Activated T-cell treated with anti-CD3 and anti-CD28 coated beads, Interleukin-2, amount 50 U/mL, for 72 hours (primary cell): ENCODE results near the gene RMND5A. TPM values are rescaled to one million over a fixed set of nuclear protein-coding genes. Genes with fewer than 3 reads are reported as not detected.
A peak's percentile ranks its signal among the peaks of the same experiment; 100 is the strongest.
"Not testable (repeated sequence)": the region's sequence is repeated elsewhere in the genome, so short reads cannot be mapped to it uniquely, and the experiment has no call there.

ENCODE experiments used
- ATAC-seq, 2 donors: fragments of 150-1000 bp; cut with Tn5 transposase; replicated peaks in 1 of 2; 2 replicates each; pipeline ENCODE4 v1.10.0; 2021; ENCODE audit warnings: moderate library complexity in 2 of 2, mild to moderate bottlenecking in 1 of 2
- DNase-seq, 2 donors: peaks; one replicate each; pipeline ENCODE4 v3.0.0; 2021 to 2022; ENCODE audit warnings: mixed read lengths in 1 of 2
- H3K27ac Mint-ChIP-seq: one replicate; pipeline ENCODE4 v1.8.0; 2022; ENCODE audit warnings: mild to moderate bottlenecking, moderate library complexity, mixed read lengths
- H3K27me3 Mint-ChIP-seq: one replicate; pipeline ENCODE4 v1.8.0; 2022; ENCODE audit warnings: low read depth, mixed read lengths
- H3K36me3 Mint-ChIP-seq, 2 donors: one replicate each; pipeline ENCODE4 v1.8.0; 2022; ENCODE audit warnings: mixed read lengths in 2 of 2, mild to moderate bottlenecking in 1 of 2; ENCODE audit not compliant: insufficient read depth in 2 of 2
- H3K4me1 Mint-ChIP-seq: one replicate; pipeline ENCODE4 v1.8.0; 2022; ENCODE audit warnings: low read depth, mixed read lengths
- H3K4me3 Mint-ChIP-seq, 2 donors: one replicate each; pipeline ENCODE4 v1.8.0; 2022; ENCODE audit warnings: mild to moderate bottlenecking in 2 of 2, mixed read lengths in 2 of 2, moderate library complexity in 2 of 2
- H3K9me3 Mint-ChIP-seq, 2 donors: one replicate each; pipeline ENCODE4 v1.8.0; 2022; ENCODE audit warnings: mixed read lengths in 2 of 2
- total RNA-seq, 2 donors: library from RNA; stranded (reverse); gene quantifications; one replicate each; pipeline ENCODE4 v1.2.3, GENCODE V29; 2022

RMND5A gene
- total RNA-seq = 10 to 100 TPM; 50.6 to 51.3 TPM

GRCh38 chr2:86719637-86720539, at the start of gene RMND5A:
TSS of gene RMND5A (plus strand) at chr2:86720291. CDS start at chr2:86720668, 377 bp downstream.
- not testable (repeated sequence) for H3K9me3 Mint-ChIP-seq, H3K4me1 Mint-ChIP-seq, H3K36me3 Mint-ChIP-seq, H3K27me3 Mint-ChIP-seq
- ATAC-seq (peak; percentile 89 to 90), DNase-seq (peak; percentile 94 to 96)
- H3K27ac Mint-ChIP-seq = peak within 1 kb of the TSS; percentile 88
- peak within 1 kb of the TSS; percentile 88 to 98 for H3K4me3 Mint-ChIP-seq

- ATAC-seq (no peak), DNase-seq (no peak)
- H3K4me3 Mint-ChIP-seq = no peak overlapping the region
- peaks cover 0 to 8% of the 10 kb centered on the region in 2 donors for H3K36me3 Mint-ChIP-seq
- no peaks in the 10 kb centered on the region for H3K4me1 Mint-ChIP-seq
- no peak overlapping the region for H3K27ac Mint-ChIP-seq
- no peaks in the 10 kb centered on the region for H3K27me3 Mint-ChIP-seq
- peaks cover 1 to 8% of the 10 kb centered on the region in 2 donors for H3K9me3 Mint-ChIP-seq
Measured at GRCh38 chr2:86671337-86671981, 48.6 kb upstream of the RMND5A start.

- peaks cover 0 to 8% of the 10 kb centered on the region in 2 donors for H3K36me3 Mint-ChIP-seq
- H3K4me1 Mint-ChIP-seq = no peaks in the 10 kb centered on the region
- no peak overlapping the region for H3K4me3 Mint-ChIP-seq
- ATAC-seq (no peak), DNase-seq (no peak)
- no peaks in the 10 kb centered on the region for H3K27me3 Mint-ChIP-seq
- peaks cover 1 to 5% of the 10 kb centered on the region in 2 donors for H3K9me3 Mint-ChIP-seq
- H3K27ac Mint-ChIP-seq = no peak overlapping the region
Measured at GRCh38 chr2:86672027-86672545, 48.0 kb upstream of the RMND5A start.

GRCh38 chr2:86673011-86673410, 47.1 kb upstream of the RMND5A start:
- Mint-ChIP-seq H3K27ac (no peak overlapping the region), H3K4me1 (no peaks in the 10 kb centered on the region), H3K27me3 (no peaks in the 10 kb centered on the region), H3K9me3 (no peaks in the 10 kb centered on the region), H3K4me3 (no peak overlapping the region), H3K36me3 (no peaks in the 10 kb centered on the region)
- ATAC-seq = no peak
- DNase-seq = no peak

GRCh38 chr2:86673986-86674670, 46.0 kb upstream of the RMND5A start:
- Mint-ChIP-seq H3K27me3 (no peaks in the 10 kb centered on the region), H3K9me3 (no peaks in the 10 kb centered on the region), H3K36me3 (no peaks in the 10 kb centered on the region), H3K4me1 (no peaks in the 10 kb centered on the region), H3K4me3 (no peak overlapping the region), H3K27ac (no peak overlapping the region)
- no peak for DNase-seq
- ATAC-seq = no peak

- no peak for DNase-seq
- ATAC-seq = no peak
- Mint-ChIP-seq H3K4me3 (no peak overlapping the region), H3K4me1 (no peaks in the 10 kb centered on the region), H3K36me3 (no peaks in the 10 kb centered on the region), H3K27me3 (no peaks in the 10 kb centered on the region), H3K27ac (no peak overlapping the region), H3K9me3 (no peaks in the 10 kb centered on the region)
Measured at GRCh38 chr2:86675104-86675503, 45.0 kb upstream of the RMND5A start.

- H3K9me3 Mint-ChIP-seq = no peaks in the 10 kb centered on the region
- H3K27me3 Mint-ChIP-seq = no peaks in the 10 kb centered on the region
- ATAC-seq = no peak
- DNase-seq = no peak
- no peaks in the 10 kb centered on the region for H3K4me1 Mint-ChIP-seq
- H3K27ac Mint-ChIP-seq = no peak overlapping the region
- no peaks in the 10 kb centered on the region for H3K36me3 Mint-ChIP-seq
- no peak overlapping the region for H3K4me3 Mint-ChIP-seq
Measured at GRCh38 chr2:86675511-86676015, 44.5 kb upstream of the RMND5A start.

GRCh38 chr2:86677816-86678215, 42.3 kb upstream of the RMND5A start:
- H3K4me3 Mint-ChIP-seq = no peak overlapping the region
- H3K4me1 Mint-ChIP-seq = no peaks in the 10 kb centered on the region
- DNase-seq (no peak), ATAC-seq (no peak)
- no peak overlapping the region for H3K27ac Mint-ChIP-seq
- no peaks in the 10 kb centered on the region for H3K27me3 Mint-ChIP-seq
- H3K36me3 Mint-ChIP-seq = no peaks in the 10 kb centered on the region
- no peaks in the 10 kb centered on the region for H3K9me3 Mint-ChIP-seq

- ATAC-seq (no peak), DNase-seq (no peak)
- no peaks in the 10 kb centered on the region for H3K9me3 Mint-ChIP-seq
- H3K4me1 Mint-ChIP-seq = no peaks in the 10 kb centered on the region
- no peaks in the 10 kb centered on the region for H3K27me3 Mint-ChIP-seq
- no peak overlapping the region for H3K4me3 Mint-ChIP-seq
- H3K27ac Mint-ChIP-seq = no peak overlapping the region
- no peaks in the 10 kb centered on the region for H3K36me3 Mint-ChIP-seq
Measured at GRCh38 chr2:86679036-86679435, 41.1 kb upstream of the RMND5A start.

- ATAC-seq (no peak), DNase-seq (no peak)
- no peaks in the 10 kb centered on the region for H3K27me3 Mint-ChIP-seq
- no peak overlapping the region for H3K27ac Mint-ChIP-seq
- H3K4me1 Mint-ChIP-seq = no peaks in the 10 kb centered on the region
- H3K4me3 Mint-ChIP-seq = no peak overlapping the region
- no peaks in the 10 kb centered on the region for H3K36me3 Mint-ChIP-seq
- H3K9me3 Mint-ChIP-seq = no peaks in the 10 kb centered on the region
Measured at GRCh38 chr2:86685351-86685750, 34.7 kb upstream of the RMND5A start.

- ATAC-seq = no peak
- no peaks in the 10 kb centered on the region for H3K4me1 Mint-ChIP-seq
- H3K27me3 Mint-ChIP-seq = no peaks in the 10 kb centered on the region
- H3K36me3 Mint-ChIP-seq = no peaks in the 10 kb centered on the region
- no peak overlapping the region for H3K27ac Mint-ChIP-seq
- H3K9me3 Mint-ChIP-seq = no peaks in the 10 kb centered on the region
- no peak overlapping the region for H3K4me3 Mint-ChIP-seq
- no peak for DNase-seq
Measured at GRCh38 chr2:86686460-86686859, 33.6 kb upstream of the RMND5A start.

- no peaks in the 10 kb centered on the region for H3K27me3 Mint-ChIP-seq
- no peaks in the 10 kb centered on the region for H3K4me1 Mint-ChIP-seq
- no peak for DNase-seq
- no peak overlapping the region for H3K27ac Mint-ChIP-seq
- H3K9me3 Mint-ChIP-seq = no peaks in the 10 kb centered on the region
- no peak overlapping the region for H3K4me3 Mint-ChIP-seq
- peaks cover 0 to 1% of the 10 kb centered on the region in 2 donors for H3K36me3 Mint-ChIP-seq
- ATAC-seq = no peak
Measured at GRCh38 chr2:86686905-86687304, 33.2 kb upstream of the RMND5A start.
